Colonic mucosa (tissue), 4 donors: Measurements from ENCODE around the gene STYK1. TPM values are rescaled to one million over a fixed set of nuclear protein-coding genes. Genes with fewer than 3 reads are reported as not detected.
A peak's percentile ranks its signal among the peaks of the same experiment; 100 is the strongest.

Experiments used
- DNase-seq: peaks from one replicate; pipeline ENCODE4 v3.0.0-alpha.2; 2020
- H3K27ac ChIP-seq: fragments of 200-600 bp; one replicate; pipeline ENCODE4 v1.8.0; 2021
- H3K27me3 ChIP-seq: fragments of 200-600 bp; one replicate; pipeline ENCODE4 v1.8.0; 2021
- H3K36me3 ChIP-seq: fragments of 200-600 bp; one replicate; pipeline ENCODE4 v1.8.0; 2021
- H3K4me1 ChIP-seq: fragments of 200-600 bp; one replicate; pipeline ENCODE4 v1.8.0; 2021; ENCODE audit warnings: mild to moderate bottlenecking
- H3K4me3 ChIP-seq: fragments of 200-600 bp; one replicate; pipeline ENCODE4 v1.8.0; 2021
- H3K9ac ChIP-seq, 2 donors: one replicate each; pipeline ENCODE4 v1.7.0; 2013; ENCODE audit warnings: control low read depth in 2 of 2, low read depth in 2 of 2, low read length in 2 of 2
- H3K9me3 ChIP-seq: fragments of 200-600 bp; one replicate; pipeline ENCODE4 v1.8.0; 2021
- CTCF ChIP-seq: fragments of 200-600 bp; IDR thresholded peaks from one replicate; pipeline ENCODE4 v1.8.0; 2022; ENCODE audit warnings: antibody characterized with exemption, mild to moderate bottlenecking
- intact Hi-C: fragments of 100-400 bp; cut with DNase I; formaldehyde crosslinking; loops from one replicate; pipeline ENCODE4 v1.14.1; 2022
- total RNA-seq, 2 donors: library from RNA; stranded (reverse); fragmentation: NEBNext Ultra II Directional in 1 of 2; extraction: Animal tissue kit (Norgen Biotek cat#: 25700) in 1 of 2; gene quantifications; one replicate each; pipeline ENCODE4 v1.2.1, GENCODE V29; 2021
- donor health status: healthy.
- donor health status: DM: no; HTN: no; CAD: no.
- donor health status: DM: no; HTN: no; CAD: no.

Gene STYK1
- total RNA-seq, 2 donors from 2014 or later: 24.5 to 53.3 TPM

- Histone ChIP-seq H3K4me1 (peaks cover 5% of the 10 kb centered on the region), H3K9me3 (no peaks in the 10 kb centered on the region), H3K27me3 (no peaks in the 10 kb centered on the region), H3K36me3 (no peaks in the 10 kb centered on the region), H3K9ac (peak overlapping the region in 1 of 2 donors; percentile 99), H3K27ac (peak overlapping the region; percentile 96), H3K4me3 (peak overlapping the region; percentile 96)
- no peak for DNase-seq
- no peak for TF ChIP-seq CTCF
- intact Hi-C loops: no loop called here
Observed at GRCh38 chr12:10720974-10721650, 47.3 kb upstream of the STYK1 start.

- DNase-seq: no peak
- intact Hi-C loops: no loop called here
Observed at GRCh38 chr12:10719482-10719881, 45.6 kb upstream of the STYK1 start.

GRCh38 chr12:10718279-10718821 is 44.5 kb upstream of the STYK1 start:
- H3K9me3 ChIP-seq: no peaks in the 10 kb centered on the region
- intact Hi-C loops: no loop called here
- no peaks in the 10 kb centered on the region for H3K36me3 ChIP-seq
- no peak for DNase-seq
- H3K4me3 ChIP-seq: no peak overlapping the region
- peaks cover 5% of the 10 kb centered on the region for H3K4me1 ChIP-seq
- H3K27ac ChIP-seq: peak overlapping the region; percentile 96
- H3K9ac ChIP-seq: peak overlapping the region in 1 of 2 donors; percentile 52
- H3K27me3 ChIP-seq: no peaks in the 10 kb centered on the region
- no peak for TF ChIP-seq CTCF

More at GRCh38 chr12:10719482-10719881, 45.6 kb upstream of the STYK1 start:
- no peaks in the 10 kb centered on the region for H3K27me3 ChIP-seq
- H3K27ac ChIP-seq: peak overlapping the region; percentile 96
- H3K9me3 ChIP-seq: no peaks in the 10 kb centered on the region
- H3K9ac ChIP-seq: no peak overlapping the region
- TF ChIP-seq CTCF: no peak
- H3K36me3 ChIP-seq: no peaks in the 10 kb centered on the region
- H3K4me1 ChIP-seq: peaks cover 5% of the 10 kb centered on the region
- no peak overlapping the region for H3K4me3 ChIP-seq

GRCh38 chr12:10717410-10717809 is 43.6 kb upstream of the STYK1 start:
- intact Hi-C loops: no loop called here
- H3K9ac ChIP-seq: no peak overlapping the region
- H3K27me3 ChIP-seq: no peaks in the 10 kb centered on the region
- peaks cover 5% of the 10 kb centered on the region for H3K4me1 ChIP-seq
- H3K27ac ChIP-seq: peak overlapping the region; percentile 60
- H3K4me3 ChIP-seq: no peak overlapping the region
- DNase-seq: no peak
- no peak for TF ChIP-seq CTCF
- H3K36me3 ChIP-seq: no peaks in the 10 kb centered on the region
- H3K9me3 ChIP-seq: no peaks in the 10 kb centered on the region

- no peaks in the 10 kb centered on the region for H3K27me3 ChIP-seq
- no peaks in the 10 kb centered on the region for H3K36me3 ChIP-seq
- no peak overlapping the region for H3K9ac ChIP-seq
- DNase-seq: peak; percentile 88
- no peak for TF ChIP-seq CTCF
- H3K4me1 ChIP-seq: peaks cover 5% of the 10 kb centered on the region
- intact Hi-C loops: no loop called here
- H3K9me3 ChIP-seq: no peaks in the 10 kb centered on the region
- no peak overlapping the region for H3K4me3 ChIP-seq
- peak overlapping the region; percentile 60 for H3K27ac ChIP-seq
Observed at GRCh38 chr12:10716704-10717315, 43.0 kb upstream of the STYK1 start.
